ENCODE results near the gene FAM120B. TPM values are rescaled to one million over a fixed set of nuclear protein-coding genes. Genes with fewer than 3 reads are reported as not detected.
A peak's percentile ranks its signal among the peaks of the same experiment; 100 is the strongest.

The FAM120B gene
- total RNA-seq, 1 donor from 2014 or later: 19.7 TPM

- H3K27ac ChIP-seq: no peak overlapping the region
- no peaks in the 10 kb centered on the region for H4K20me1 ChIP-seq (ENCODE audit: low read depth)
- no peaks in the 10 kb centered on the region for H3K27me3 ChIP-seq
- TF ChIP-seq EZH2 (IDR thresholded peaks at IDR 0.05): no peak
- no peaks in the 10 kb centered on the region for H3K79me2 ChIP-seq (ENCODE audit: low read depth)
- H2AFZ ChIP-seq (replicated peaks): no peak overlapping the region
- DNase-seq (ENCODE audit: low spot score): no peak
- no peak overlapping the region for H3K27ac Mint-ChIP-seq
- H3K9me3 Mint-ChIP-seq: peaks cover 3% of the 10 kb centered on the region
- no peaks in the 10 kb centered on the region for H3K36me3 ChIP-seq
- H3K27me3 Mint-ChIP-seq (ENCODE audit: insufficient read depth, low read depth): peaks cover 10% of the 10 kb centered on the region
- H3K4me1 Mint-ChIP-seq: peaks cover 55% of the 10 kb centered on the region
- H3K9ac ChIP-seq: no peak overlapping the region
- peaks cover 15% of the 10 kb centered on the region for H3K4me1 ChIP-seq
- H3K4me3 Mint-ChIP-seq: no peak overlapping the region
- H3K4me2 ChIP-seq: no peak overlapping the region
- H3K9me3 ChIP-seq (ENCODE audit: low read depth): no peaks in the 10 kb centered on the region
- H3K36me3 Mint-ChIP-seq: peaks cover 2% of the 10 kb centered on the region
- H3K4me3 ChIP-seq: no peak overlapping the region
- no peaks in the 10 kb centered on the region for H3F3A ChIP-seq (ENCODE audit: low read depth)
Observed at GRCh38 chr6:170444056-170444591, 137.6 kb downstream of the FAM120B start.

- no peak overlapping the region for H3K27ac ChIP-seq
- peaks cover 54% of the 10 kb centered on the region for H3K4me1 Mint-ChIP-seq
- TF ChIP-seq EZH2 (IDR thresholded peaks at IDR 0.05) (no peak), CTCF (IDR thresholded peaks at IDR 0.05) (no peak), EZH2phosphoT487 (IDR thresholded peaks at IDR 0.05) (no peak)
- H3K27me3 Mint-ChIP-seq (ENCODE audit: insufficient read depth, low read depth): peaks cover 15% of the 10 kb centered on the region
- H2AFZ ChIP-seq (replicated peaks): no peak overlapping the region
- no peaks in the 10 kb centered on the region for H3K27me3 ChIP-seq
- H3K36me3 ChIP-seq: no peaks in the 10 kb centered on the region
- H3K9me3 Mint-ChIP-seq: peaks cover 9% of the 10 kb centered on the region
- DNase-seq (ENCODE audit: low spot score): no peak
- H3K36me3 Mint-ChIP-seq: peaks cover 2% of the 10 kb centered on the region
- no peak overlapping the region for H3K4me3 ChIP-seq
- H3K4me1 ChIP-seq: peaks cover 10% of the 10 kb centered on the region
- no peak overlapping the region for H3K4me3 Mint-ChIP-seq
- H3K4me2 ChIP-seq: no peak overlapping the region
- H3F3A ChIP-seq (ENCODE audit: low read depth): no peaks in the 10 kb centered on the region
- no peaks in the 10 kb centered on the region for H3K9me3 ChIP-seq (ENCODE audit: low read depth)
- H3K9ac ChIP-seq: no peak overlapping the region
- no peaks in the 10 kb centered on the region for H3K79me2 ChIP-seq (ENCODE audit: low read depth)
- H4K20me1 ChIP-seq (ENCODE audit: low read depth): no peaks in the 10 kb centered on the region
- H3K27ac Mint-ChIP-seq: peak overlapping the region; percentile 60
Observed at GRCh38 chr6:170444811-170445211, 138.3 kb downstream of the FAM120B start.

- H3K9me3 Mint-ChIP-seq: peaks cover 13% of the 10 kb centered on the region
- Histone ChIP-seq H3K9ac (no peak overlapping the region), H3K27ac (no peak overlapping the region), H3K79me2 (ENCODE audit: low read depth) (no peaks in the 10 kb centered on the region), H3K4me1 (peaks cover 10% of the 10 kb centered on the region), H3K36me3 (no peaks in the 10 kb centered on the region), H3K27me3 (no peaks in the 10 kb centered on the region), H3K9me3 (ENCODE audit: low read depth) (no peaks in the 10 kb centered on the region), H3K4me2 (no peak overlapping the region), H3K4me3 (no peak overlapping the region), H2AFZ (replicated peaks) (no peak overlapping the region), H3F3A (ENCODE audit: low read depth) (no peaks in the 10 kb centered on the region), H4K20me1 (ENCODE audit: low read depth) (no peaks in the 10 kb centered on the region)
- peak overlapping the region; percentile 86 for H3K27ac Mint-ChIP-seq
- no peak for DNase-seq (ENCODE audit: low spot score)
- H3K4me1 Mint-ChIP-seq: peaks cover 53% of the 10 kb centered on the region
- H3K4me3 Mint-ChIP-seq: peak overlapping the region; percentile 43
- TF ChIP-seq EZH2phosphoT487 (IDR thresholded peaks at IDR 0.05) (no peak), EZH2 (IDR thresholded peaks at IDR 0.05) (no peak), CTCF (IDR thresholded peaks at IDR 0.05) (no peak)
- H3K27me3 Mint-ChIP-seq (ENCODE audit: insufficient read depth, low read depth): peaks cover 15% of the 10 kb centered on the region
- H3K36me3 Mint-ChIP-seq: peaks cover 2% of the 10 kb centered on the region
Observed at GRCh38 chr6:170445487-170445886, 138.9 kb downstream of the FAM120B start.

- H3F3A ChIP-seq (ENCODE audit: low read depth): no peaks in the 10 kb centered on the region
- no peak overlapping the region for H3K4me3 ChIP-seq
- peaks cover 54% of the 10 kb centered on the region for H3K4me1 Mint-ChIP-seq
- peak overlapping the region; percentile 86 for H3K27ac Mint-ChIP-seq
- H3K79me2 ChIP-seq (ENCODE audit: low read depth): no peaks in the 10 kb centered on the region
- H3K36me3 Mint-ChIP-seq: peaks cover 2% of the 10 kb centered on the region
- no peaks in the 10 kb centered on the region for H3K9me3 ChIP-seq (ENCODE audit: low read depth)
- no peaks in the 10 kb centered on the region for H3K36me3 ChIP-seq
- no peak for DNase-seq (ENCODE audit: low spot score)
- no peak for TF ChIP-seq EZH2 (IDR thresholded peaks at IDR 0.05)
- TF ChIP-seq CTCF (IDR thresholded peaks at IDR 0.05): no peak
- TF ChIP-seq EZH2phosphoT487 (IDR thresholded peaks at IDR 0.05): no peak
- H4K20me1 ChIP-seq (ENCODE audit: low read depth): no peaks in the 10 kb centered on the region
- no peak overlapping the region for H3K4me3 Mint-ChIP-seq
- no peak overlapping the region for H3K9ac ChIP-seq
- H3K9me3 Mint-ChIP-seq: peaks cover 13% of the 10 kb centered on the region
- no peak overlapping the region for H3K4me2 ChIP-seq
- peaks cover 15% of the 10 kb centered on the region for H3K27me3 Mint-ChIP-seq (ENCODE audit: insufficient read depth, low read depth)
- H3K27ac ChIP-seq: no peak overlapping the region
- no peak overlapping the region for H2AFZ ChIP-seq (replicated peaks)
- peaks cover 10% of the 10 kb centered on the region for H3K4me1 ChIP-seq
- H3K27me3 ChIP-seq: no peaks in the 10 kb centered on the region
Observed at GRCh38 chr6:170445971-170446370, 139.4 kb downstream of the FAM120B start.
